PC-3 (cell line): ENCODE results near the gene TREX2.

Experiments used
- EZH2 ChIP-seq: fragments of 300-600 bp; sonication (generic); IDR thresholded peaks from one replicate; pipeline ENCODE4 v1.6.1; 2017; ENCODE audit warnings: antibody characterized with exemption, mild to moderate bottlenecking, low read length; ENCODE audit not compliant: unreplicated experiment
- EZH2phosphoT487 ChIP-seq: fragments of 300-600 bp; sonication (generic); IDR thresholded peaks from 2 replicates; pipeline ENCODE4 v1.6.1; 2018; ENCODE audit warnings: mild to moderate bottlenecking, antibody characterized with exemption, low read length, borderline replicate concordance
- TF ChIP-seq, protein P1 (sequence below): fragments of 300-600 bp; sonication (generic); conservative IDR thresholded peaks from 2 replicates; pipeline ENCODE4 v1.5.1; 2017; ENCODE audit warnings: antibody characterized with exemption, low read depth, mild to moderate bottlenecking, low read length

DNA sequence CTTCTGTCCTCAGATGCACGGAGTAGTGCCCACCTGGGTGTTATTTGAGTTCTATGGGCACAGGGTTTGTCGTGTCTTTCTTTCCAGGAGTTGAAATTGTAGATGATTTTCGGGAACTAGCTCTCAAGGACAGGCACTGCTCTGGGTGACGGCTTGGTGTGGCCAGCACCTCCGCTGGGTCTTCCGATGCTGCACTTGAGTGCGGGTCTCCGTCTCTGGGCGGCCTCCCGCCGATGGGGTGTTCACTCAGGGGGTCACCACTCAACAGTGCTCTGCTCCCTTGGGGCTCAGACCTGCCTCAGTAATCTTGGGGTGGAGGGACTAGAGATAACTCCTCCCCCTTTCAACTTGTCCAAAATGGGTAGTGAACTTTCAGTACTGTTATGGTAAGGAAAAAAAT is 32.1 kb downstream of the TREX2 start:
- TF ChIP-seq, protein P1, sequence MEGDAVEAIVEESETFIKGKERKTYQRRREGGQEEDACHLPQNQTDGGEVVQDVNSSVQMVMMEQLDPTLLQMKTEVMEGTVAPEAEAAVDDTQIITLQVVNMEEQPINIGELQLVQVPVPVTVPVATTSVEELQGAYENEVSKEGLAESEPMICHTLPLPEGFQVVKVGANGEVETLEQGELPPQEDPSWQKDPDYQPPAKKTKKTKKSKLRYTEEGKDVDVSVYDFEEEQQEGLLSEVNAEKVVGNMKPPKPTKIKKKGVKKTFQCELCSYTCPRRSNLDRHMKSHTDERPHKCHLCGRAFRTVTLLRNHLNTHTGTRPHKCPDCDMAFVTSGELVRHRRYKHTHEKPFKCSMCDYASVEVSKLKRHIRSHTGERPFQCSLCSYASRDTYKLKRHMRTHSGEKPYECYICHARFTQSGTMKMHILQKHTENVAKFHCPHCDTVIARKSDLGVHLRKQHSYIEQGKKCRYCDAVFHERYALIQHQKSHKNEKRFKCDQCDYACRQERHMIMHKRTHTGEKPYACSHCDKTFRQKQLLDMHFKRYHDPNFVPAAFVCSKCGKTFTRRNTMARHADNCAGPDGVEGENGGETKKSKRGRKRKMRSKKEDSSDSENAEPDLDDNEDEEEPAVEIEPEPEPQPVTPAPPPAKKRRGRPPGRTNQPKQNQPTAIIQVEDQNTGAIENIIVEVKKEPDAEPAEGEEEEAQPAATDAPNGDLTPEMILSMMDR, result no peak
- no peak for TF ChIP-seq EZH2phosphoT487
- TF ChIP-seq EZH2, result no peak
